H1 (cell line): Measurements from ENCODE around the gene BTG2. TPM values are rescaled to one million over a fixed set of nuclear protein-coding genes. Genes with fewer than 3 reads are reported as not detected.
A peak's percentile ranks its signal among the peaks of the same experiment; 100 is the strongest.

Experiments
- CTCF ChIA-PET: fragments of 300-600 bp; sonication (Branson Sonifier 250); formaldehyde crosslinking; loops from one replicate; lab custom pipeline; 2021; ENCODE audit not compliant: partially characterized antibody; lab: Charles Lee
- POLR2A ChIA-PET: fragments of 300-600 bp; sonication (Branson Sonifier 250); formaldehyde crosslinking; loops from one replicate; lab custom pipeline; 2021; ENCODE audit warnings: inconsistent platforms; ENCODE audit not compliant: partially characterized antibody; lab: Charles Lee
- DNase-seq, 2 experiments: peaks; one replicate each; pipeline versions ENCODE4 v3.0.0 to v3.0.0-alpha.2; 2010 to 2022; ENCODE audit warnings: low spot score in 2 of 2, low read depth in 1 of 2, mixed read lengths in 1 of 2
- FAIRE-seq: peaks from 2 replicates; lab custom pipeline; 2011; peaks lifted over from hg19 to GRCh38; lab: Jason Lieb, UNC
- H2AFZ ChIP-seq: 2 replicates; pipeline ENCODE4 v1.8.1; 2012; ENCODE audit warnings: low read length, inconsistent platforms
- H2AK5ac ChIP-seq: 2 replicates; pipeline ENCODE4 v1.6.1; 2013; ENCODE audit warnings: low read depth, low read length
- H2BK120ac ChIP-seq: replicated peaks from 2 replicates; pipeline ENCODE3; 2013; ENCODE audit warnings: low read depth, low read length, inconsistent platforms
- H2BK12ac ChIP-seq: 2 replicates; pipeline ENCODE4 v1.6.1; 2013; ENCODE audit warnings: low read depth, low read length
- H2BK15ac ChIP-seq: 2 replicates; pipeline ENCODE4 v1.6.1; 2013; ENCODE audit warnings: low read length
- H2BK20ac ChIP-seq: 2 replicates; pipeline ENCODE4 v1.6.1; 2013; ENCODE audit warnings: low read length
- H2BK5ac ChIP-seq: 2 replicates; pipeline ENCODE4 v1.6.1; 2013; ENCODE audit warnings: low read depth, low read length
- H3K14ac ChIP-seq: 2 replicates; pipeline ENCODE4 v1.6.1; 2013; ENCODE audit warnings: inconsistent platforms; ENCODE audit not compliant: insufficient read length
- H3K18ac ChIP-seq: 2 replicates; pipeline ENCODE4 v1.6.1; 2013; ENCODE audit warnings: low read length; ENCODE audit errors: extremely low read depth
- H3K23ac ChIP-seq: 2 replicates; pipeline ENCODE4 v1.6.1; 2013; ENCODE audit warnings: inconsistent platforms; ENCODE audit not compliant: insufficient read length
- H3K23me2 ChIP-seq: 2 replicates; pipeline ENCODE4 v1.6.1; 2013; ENCODE audit warnings: low read depth, low read length
- H3K27ac ChIP-seq: 2 replicates; pipeline ENCODE4 v1.6.1; 2011; ENCODE audit warnings: low read depth, low read length, inconsistent platforms
- H3K27me3 ChIP-seq, 4 experiments: replicated peaks in 1 of 4; 1 replicate in 1 of 4; 2 replicates in 3 of 4; pipeline versions ENCODE4 v1.6.1 to v1.8.1; 2011 to 2013; ENCODE audit warnings: low read length in 3 of 4, mild to moderate bottlenecking in 3 of 4, inconsistent platforms in 2 of 4, mixed read lengths in 2 of 4, moderate library complexity in 1 of 4; ENCODE audit not compliant: control insufficient read depth in 3 of 4, insufficient read depth in 3 of 4; ENCODE audit errors: extremely low read depth in 1 of 4
- H3K36me3 ChIP-seq, 4 experiments: 2 replicates each; pipeline versions ENCODE4 v1.6.1 to v1.8.1; 2011 to 2013; ENCODE audit warnings: mild to moderate bottlenecking in 4 of 4, low read length in 3 of 4, moderate library complexity in 2 of 4, control low read depth in 1 of 4, inconsistent platforms in 1 of 4; ENCODE audit not compliant: insufficient read depth in 4 of 4, control insufficient read depth in 2 of 4
- H3K4ac ChIP-seq: replicated peaks from 2 replicates; pipeline ENCODE3; 2013; ENCODE audit warnings: low read length, low read depth, mixed read lengths, inconsistent platforms; ENCODE audit not compliant: insufficient read length
- H3K4me1 ChIP-seq, 4 experiments: replicated peaks in 1 of 4; 1 replicate in 1 of 4; 2 replicates in 3 of 4; pipeline versions ENCODE4 v1.6.1 to v1.8.1; 2011 to 2013; ENCODE audit warnings: low read length in 3 of 4, inconsistent platforms in 2 of 4, mixed read lengths in 1 of 4; ENCODE audit not compliant: insufficient read depth in 4 of 4, control insufficient read depth in 3 of 4
- H3K4me2 ChIP-seq, 2 experiments: 2 replicates each; pipeline versions ENCODE4 v1.6.1 to v1.8.1; 2011 to 2013; ENCODE audit warnings: low read depth in 2 of 2, low read length in 2 of 2, control low read depth in 1 of 2, inconsistent platforms in 1 of 2, mild to moderate bottlenecking in 1 of 2; ENCODE audit not compliant: insufficient read depth in 1 of 2
- H3K4me3 ChIP-seq, 4 experiments: fragments of 200-600, 300-600 bp in 1 of 4; sonication (generic), shearing (Covaris generic), sonication (Bioruptor Twin) in 1 of 4; 2 replicates each; pipeline versions ENCODE4 v1.5.1 to v1.8.1; 2011 to 2016; ENCODE audit warnings: low read length in 4 of 4, low read depth in 3 of 4, control low read depth in 2 of 4, inconsistent platforms in 2 of 4, mild to moderate bottlenecking in 2 of 4, mixed read lengths in 1 of 4, moderate library complexity in 1 of 4; ENCODE audit not compliant: insufficient read depth in 2 of 4; ENCODE audit errors: extremely low read depth in 1 of 4
- H3K56ac ChIP-seq: replicated peaks from 2 replicates; pipeline ENCODE3; 2013; ENCODE audit warnings: low read depth, mild to moderate bottlenecking, mixed read lengths, low read length, inconsistent platforms; ENCODE audit not compliant: insufficient read length
- H3K79me1 ChIP-seq: 2 replicates; pipeline ENCODE4 v1.6.1; 2013; ENCODE audit warnings: low read depth, low read length, control low read depth
- H3K79me2 ChIP-seq, 2 experiments: 2 replicates each; pipeline versions ENCODE4 v1.6.1 to v1.8.1; 2012 to 2013; ENCODE audit warnings: low read length in 2 of 2, mild to moderate bottlenecking in 2 of 2, inconsistent platforms in 1 of 2; ENCODE audit not compliant: insufficient read depth in 2 of 2, control insufficient read depth in 1 of 2
- H3K9ac ChIP-seq, 4 experiments: replicated peaks in 1 of 4; 1 replicate in 1 of 4; 2 replicates in 3 of 4; pipeline versions ENCODE4 v1.6.1 to v1.8.1; 2011 to 2013; ENCODE audit warnings: low read depth in 3 of 4, low read length in 3 of 4, control low read depth in 2 of 4, mild to moderate bottlenecking in 2 of 4, moderate library complexity in 2 of 4, inconsistent platforms in 1 of 4; ENCODE audit errors: extremely low read depth in 1 of 4
- H3K9me3 ChIP-seq, 2 experiments: 2 replicates each; pipeline versions ENCODE4 v1.6.1 to v1.8.1; 2012 to 2013; ENCODE audit warnings: mild to moderate bottlenecking in 2 of 2, moderate library complexity in 2 of 2, control low read depth in 1 of 2, inconsistent platforms in 1 of 2, low read depth in 1 of 2, low read length in 1 of 2, mixed read lengths in 1 of 2; ENCODE audit not compliant: insufficient read depth in 2 of 2
- H4K20me1 ChIP-seq, 2 experiments: replicated peaks in 1 of 2; 2 replicates each; pipeline versions ENCODE3 to v1.8.1; 2011 to 2013; ENCODE audit warnings: inconsistent platforms in 2 of 2, low read length in 2 of 2, mild to moderate bottlenecking in 1 of 2; ENCODE audit not compliant: insufficient read depth in 2 of 2, control insufficient read depth in 1 of 2
- H4K5ac ChIP-seq: 2 replicates; pipeline ENCODE4 v1.6.1; 2013; ENCODE audit warnings: low read length, low read depth, mixed read lengths, inconsistent platforms; ENCODE audit not compliant: insufficient read length
- H4K8ac ChIP-seq: 2 replicates; pipeline ENCODE4 v1.8.0; 2013; ENCODE audit warnings: mild to moderate bottlenecking, moderate library complexity, low read length, inconsistent platforms; ENCODE audit not compliant: insufficient read depth; ENCODE audit errors: extremely low read depth
- H4K91ac ChIP-seq: replicated peaks from 2 replicates; pipeline ENCODE3; 2013; ENCODE audit warnings: low read length, mixed read lengths, inconsistent platforms; ENCODE audit not compliant: insufficient read length
- RNF2 ChIP-seq: fragments of 200-900, 300-1000 bp; sonication (generic); IDR thresholded peaks from 2 replicates; pipeline ENCODE4 v1.7.1; 2016; ENCODE audit warnings: borderline replicate concordance, low read depth, mild to moderate bottlenecking, antibody characterized with exemption, low read length; ENCODE audit not compliant: poor library complexity, severe bottlenecking; ENCODE audit errors: missing control alignments
- SIN3A ChIP-seq, 2 experiments: IDR thresholded peaks in 1 of 2; conservative IDR thresholded peaks in 1 of 2; 2 replicates each; pipeline ENCODE4 v1.6.1; 2011 to 2012; ENCODE audit warnings: low read length in 2 of 2, improper control_type of control experiment in 1 of 2, low read depth in 1 of 2, mild to moderate bottlenecking in 1 of 2
- WGBS, 2 experiments: shearing (Covaris generic) in 1 of 2; methylation state at CpG; one replicate each; pipeline versions ENCODE4 v1.1.6 to v1.1.7; 2013 to 2015; ENCODE audit warnings: low lambda C conversion rate in 2 of 2, mixed read lengths in 2 of 2, inconsistent platforms in 1 of 2, low coverage in 1 of 2, missing lambda C conversion rate in 1 of 2; ENCODE audit not compliant: insufficient replicate concordance in 2 of 2, insufficient coverage in 1 of 2, insufficient read length in 1 of 2; ENCODE audit errors: extremely low coverage in 1 of 2, missing lambda C conversion rate in 1 of 2; 5-methylcytosine and 5-hydroxymethylcytosine counted together
- polyA plus RNA-seq, 7 experiments: library from polyadenylated mRNA; depleted of rRNA in 3 of 7; stranded (reverse) in 5 of 7; unstranded in 2 of 7; fragments of >200 nt in 5 of 7; fragments of 200-250 nt in 2 of 7; gene quantifications; 1 replicate in 5 of 7; 2 replicates in 1 of 7; 4 replicates in 1 of 7; pipeline versions ENCODE4 v1.2.1 to v1.2.3, GENCODE V29; 2011 to 2013; ENCODE audit warnings: missing spikeins in 2 of 7, mixed read lengths in 2 of 7
- total RNA-seq: library from RNA; stranded (reverse); fragmentation: NEBNext Ultra II Directional; extraction: Animal tissue kit (Norgen Biotek cat#: 25700); gene quantifications from 2 replicates; pipeline ENCODE4 v1.2.1, GENCODE V29; 2021

Gene BTG2
- total and polyA plus RNA-seq, 2 of the 8 experiments (the other 6 are each of a cell fraction or from before 2014, with no cell fraction given) = 4.8 to 11.0 TPM

GRCh38 chr1:203304391-203304918, 864 bp upstream of the BTG2 start:
- H4K8ac ChIP-seq = no peak overlapping the region
- peak overlapping the region; percentile 92 for H2AFZ ChIP-seq
- 85% methylated on average over 9 of the region's 9 CpGs; no CpG with 5 or more reads in 1 of the 2 experiments for WGBS, 2 experiments
- 0 out of 2 replicates have a peak overlapping the region, but pooled peaks have one; percentile 80 for H2BK12ac ChIP-seq
- H3K79me2 ChIP-seq = no peaks in the 10 kb centered on the region
- no peak for FAIRE-seq
- H3K4me3 ChIP-seq = peak overlapping the region; percentile 34 to 92 (median 44); a peak in 7 of 8 replicates
- peaks cover 13% of the 10 kb centered on the region for H3K23me2 ChIP-seq
- H2BK15ac ChIP-seq = peak overlapping the region; percentile 95; the same call in 1 of the 2 replicates
- no peak overlapping the region for H4K5ac ChIP-seq
- H3K18ac ChIP-seq = no peak overlapping the region
- peak overlapping the region; percentile 82 to 87 for H3K4me2 ChIP-seq
- ChIA-PET POLR2A (interaction anchor here (0.6 to 3.3 kb wide), 3 partner anchors 23 to 298 kb away, joined by 3 to 11 read pairs (median 4); no protein-coding TSS in a partner anchor), CTCF (interaction anchor here (1.0 to 9.3 kb wide), 3 partner anchors 18 to 34 kb away, joined by 4 to 123 read pairs (median 30); no protein-coding TSS in a partner anchor)
- H3K36me3 ChIP-seq = no peaks in the 10 kb centered on the region; a peak in 1 of 8 replicates
- no peak overlapping the region for H2BK5ac ChIP-seq
- no peak overlapping the region for H2BK20ac ChIP-seq
- H3K56ac ChIP-seq = no peak overlapping the region
- no peak overlapping the region for H3K23ac ChIP-seq
- H3K4me1 ChIP-seq = peaks cover 14 to 33% (median 18%) of the 10 kb centered on the region in 4 experiments
- no peak overlapping the region for H3K4ac ChIP-seq
- peaks cover 5 to 22% of the 10 kb centered on the region in 2 experiments for H4K20me1 ChIP-seq
- no peak overlapping the region for H2BK120ac ChIP-seq
- DNase-seq = no peak
- TF ChIP-seq RNF2 = peak; percentile 1
- TF ChIP-seq SIN3A (conservative IDR thresholded peaks at IDR 0.05 in 1 of 2, IDR thresholded peaks at IDR 0.05 in 1 of 2; ENCODE audit: low read depth in 1 of 2, low read length in 2 of 2) = no peak
- no peak overlapping the region; the same call in 1 of the 2 replicates for H2AK5ac ChIP-seq
- no peak overlapping the region for H3K14ac ChIP-seq
- no peaks in the 10 kb centered on the region for H3K9me3 ChIP-seq
- H4K91ac ChIP-seq = no peak overlapping the region
- H3K9ac ChIP-seq = peak overlapping the region; percentile 24 to 67 (median 64); a peak in 5 of 7 replicates
- no peaks in the 10 kb centered on the region for H3K79me1 ChIP-seq
- H3K27ac ChIP-seq = no peak overlapping the region
- peaks cover 38 to 79% (median 70%) of the 10 kb centered on the region in 4 experiments for H3K27me3 ChIP-seq
